GM12873 (cell line): ENCODE results near the gene SLC2A14.
A peak's percentile ranks its signal among the peaks of the same experiment; 100 is the strongest.

Source experiments
- TF ChIP-seq, protein P1 (sequence below): IDR thresholded peaks from 2 replicates; pipeline ENCODE4 v1.5.1; 2012; ENCODE audit warnings: low read depth, mild to moderate bottlenecking, moderate library complexity, low read length, control low read depth; ENCODE audit not compliant: insufficient read depth; ENCODE audit errors: missing control alignments

The SLC2A14 gene

GRCh38 chr12:7872566-7873319, at the start of gene SLC2A14:
SLC2A14 (minus strand) TSS chr12:7872915; CDS start chr12:7869880, 3,035 bp downstream.
- TF ChIP-seq, protein P1, sequence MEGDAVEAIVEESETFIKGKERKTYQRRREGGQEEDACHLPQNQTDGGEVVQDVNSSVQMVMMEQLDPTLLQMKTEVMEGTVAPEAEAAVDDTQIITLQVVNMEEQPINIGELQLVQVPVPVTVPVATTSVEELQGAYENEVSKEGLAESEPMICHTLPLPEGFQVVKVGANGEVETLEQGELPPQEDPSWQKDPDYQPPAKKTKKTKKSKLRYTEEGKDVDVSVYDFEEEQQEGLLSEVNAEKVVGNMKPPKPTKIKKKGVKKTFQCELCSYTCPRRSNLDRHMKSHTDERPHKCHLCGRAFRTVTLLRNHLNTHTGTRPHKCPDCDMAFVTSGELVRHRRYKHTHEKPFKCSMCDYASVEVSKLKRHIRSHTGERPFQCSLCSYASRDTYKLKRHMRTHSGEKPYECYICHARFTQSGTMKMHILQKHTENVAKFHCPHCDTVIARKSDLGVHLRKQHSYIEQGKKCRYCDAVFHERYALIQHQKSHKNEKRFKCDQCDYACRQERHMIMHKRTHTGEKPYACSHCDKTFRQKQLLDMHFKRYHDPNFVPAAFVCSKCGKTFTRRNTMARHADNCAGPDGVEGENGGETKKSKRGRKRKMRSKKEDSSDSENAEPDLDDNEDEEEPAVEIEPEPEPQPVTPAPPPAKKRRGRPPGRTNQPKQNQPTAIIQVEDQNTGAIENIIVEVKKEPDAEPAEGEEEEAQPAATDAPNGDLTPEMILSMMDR = no peak

- TF ChIP-seq, protein P1 = no peak
Measured at GRCh38 chr12:7917392-7918267, 44.9 kb upstream of the SLC2A14 start.

DNA sequence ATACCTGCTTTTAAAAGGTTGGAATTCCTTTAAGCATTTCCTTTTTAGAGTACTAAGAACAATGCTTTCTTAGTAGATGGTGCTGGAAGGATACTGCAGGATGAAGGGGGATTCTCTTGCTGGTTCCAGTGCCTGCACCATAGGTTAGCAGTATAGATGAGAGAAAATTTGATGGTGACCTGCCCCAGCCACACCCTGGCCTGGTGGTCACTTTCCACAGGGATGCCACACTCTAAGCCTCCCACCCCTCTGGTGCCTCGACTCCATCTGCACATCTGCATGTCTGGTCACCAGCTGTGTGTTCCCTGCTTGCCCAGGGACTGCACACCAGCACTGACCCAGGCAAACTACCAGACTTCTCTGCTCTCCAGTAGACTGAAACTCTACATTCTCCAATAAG, 44.2 kb upstream of the SLC2A14 start:
- TF ChIP-seq, protein P1 = no peak

GRCh38 chr12:7915661-7916403, 43.1 kb upstream of the SLC2A14 start:
- TF ChIP-seq, protein P1 = no peak

- TF ChIP-seq, protein P1 = peak; percentile 6
Measured at GRCh38 chr12:7907009-7907408, 34.3 kb upstream of the SLC2A14 start.

DNA sequence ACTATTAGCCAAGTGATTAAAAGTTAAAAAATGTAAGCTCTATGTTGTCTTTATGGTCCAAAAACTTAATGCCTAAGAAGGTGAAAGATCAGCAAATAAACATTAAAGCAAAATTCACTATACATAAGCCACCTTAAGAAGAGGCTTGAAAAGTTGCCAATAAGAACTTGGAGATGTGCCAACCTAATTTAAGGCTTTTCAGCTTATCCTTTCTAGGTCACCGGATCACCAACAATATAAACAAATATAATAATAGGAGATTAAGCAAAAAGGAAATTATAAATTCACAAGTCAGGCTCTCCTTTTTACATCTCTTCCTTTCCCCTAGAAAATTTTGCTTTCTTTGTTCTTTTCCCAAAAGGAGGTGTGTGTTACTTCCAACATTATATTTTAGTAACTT, 32.4 kb upstream of the SLC2A14 start:
- TF ChIP-seq, protein P1 = no peak
